ENCODE data around the gene TRIOBP. TPM values are rescaled to one million over a fixed set of nuclear protein-coding genes. Genes with fewer than 3 reads are reported as not detected.

The TRIOBP gene
- total RNA-seq, 1 experiment from 2014 or later, result 45.7 TPM

- ChIA-PET POLR2A (no interaction called here), CTCF (interaction anchor here (0.6 to 1.3 kb wide), 3 partner anchors 16 to 1287 kb away, joined by 3 to 7 read pairs (median 4); no protein-coding TSS in a partner anchor)
- intact Hi-C loops (cut with micrococcal nuclease), result no loop called here
- DNase-seq (ENCODE audit: unreplicated experiment), result no peak
- BruUV-seq (replicated peaks), result no TSS peak
- H3K4me1 Mint-ChIP-seq (ENCODE audit: insufficient read depth, unreplicated experiment), result no peaks in the 10 kb centered on the region
- no peak overlapping the region for H3K4me3 Mint-ChIP-seq (ENCODE audit: unreplicated experiment)
- no peaks in the 10 kb centered on the region for H3K36me3 Mint-ChIP-seq (ENCODE audit: insufficient read depth, unreplicated experiment)
- H3K27ac Mint-ChIP-seq (ENCODE audit: low read depth, unreplicated experiment), result no peak overlapping the region
- TF ChIP-seq CTCF (IDR thresholded peaks at IDR 0.05; ENCODE audit: unreplicated experiment), result no peak
- no peaks in the 10 kb centered on the region for H3K27me3 Mint-ChIP-seq (ENCODE audit: insufficient read depth, unreplicated experiment)
- H3K9me3 Mint-ChIP-seq (ENCODE audit: unreplicated experiment), result no peaks in the 10 kb centered on the region
Measured at GRCh38 chr22:37732699-37733607, 36.1 kb downstream of the TRIOBP start.

GRCh38 chr22:37733625-37734401 lies 37.0 kb downstream of the TRIOBP start:
- Mint-ChIP-seq H3K4me1 (ENCODE audit: insufficient read depth, unreplicated experiment) (no peaks in the 10 kb centered on the region), H3K9me3 (ENCODE audit: unreplicated experiment) (no peaks in the 10 kb centered on the region), H3K27ac (ENCODE audit: low read depth, unreplicated experiment) (no peak overlapping the region), H3K27me3 (ENCODE audit: insufficient read depth, unreplicated experiment) (no peaks in the 10 kb centered on the region), H3K36me3 (ENCODE audit: insufficient read depth, unreplicated experiment) (no peaks in the 10 kb centered on the region), H3K4me3 (ENCODE audit: unreplicated experiment) (no peak overlapping the region)
- CTCF ChIA-PET, result interaction anchor here (0.6 to 1.8 kb wide), 6 partner anchors 14 to 129 kb away, joined by 3 to 7 read pairs (median 4); no protein-coding TSS in a partner anchor
- no TSS peak for BruUV-seq (replicated peaks)
- TF ChIP-seq CTCF (IDR thresholded peaks at IDR 0.05; ENCODE audit: unreplicated experiment), result no peak
- intact Hi-C loops (cut with micrococcal nuclease), result no loop called here
- peak; percentile 47 for DNase-seq (ENCODE audit: unreplicated experiment)
- POLR2A ChIA-PET, result interaction anchor here (0.8 kb wide), 1 partner anchor 76 kb away, joined by 3 read pairs; the partner anchor contains the start of gene PDXP

- H3K9me3 Mint-ChIP-seq (ENCODE audit: unreplicated experiment), result no peaks in the 10 kb centered on the region
- no peaks in the 10 kb centered on the region for H3K4me1 Mint-ChIP-seq (ENCODE audit: insufficient read depth, unreplicated experiment)
- CTCF ChIA-PET, result interaction anchor here (0.7 to 1.8 kb wide), 5 partner anchors 15 to 764 kb away, joined by 3 to 7 read pairs (median 4); no protein-coding TSS in a partner anchor
- H3K27me3 Mint-ChIP-seq (ENCODE audit: insufficient read depth, unreplicated experiment), result no peaks in the 10 kb centered on the region
- DNase-seq (ENCODE audit: unreplicated experiment), result no peak
- no peak overlapping the region for H3K4me3 Mint-ChIP-seq (ENCODE audit: unreplicated experiment)
- TF ChIP-seq CTCF (IDR thresholded peaks at IDR 0.05; ENCODE audit: unreplicated experiment), result no peak
- BruUV-seq (replicated peaks), result no TSS peak
- intact Hi-C loops (cut with micrococcal nuclease), result no loop called here
- H3K27ac Mint-ChIP-seq (ENCODE audit: low read depth, unreplicated experiment), result no peak overlapping the region
- POLR2A ChIA-PET, result interaction anchor here (0.8 to 1.2 kb wide), 2 partner anchors 48 to 76 kb away, joined by 3 read pairs; partner anchors contain the start of genes NOL12 and PDXP
- no peaks in the 10 kb centered on the region for H3K36me3 Mint-ChIP-seq (ENCODE audit: insufficient read depth, unreplicated experiment)
Measured at GRCh38 chr22:37734402-37734700, 37.5 kb downstream of the TRIOBP start.

GRCh38 chr22:37734964-37735451 lies 38.2 kb downstream of the TRIOBP start:
- no peak for DNase-seq (ENCODE audit: unreplicated experiment)
- H3K27ac Mint-ChIP-seq (ENCODE audit: low read depth, unreplicated experiment), result no peak overlapping the region
- no peaks in the 10 kb centered on the region for H3K27me3 Mint-ChIP-seq (ENCODE audit: insufficient read depth, unreplicated experiment)
- H3K9me3 Mint-ChIP-seq (ENCODE audit: unreplicated experiment), result no peaks in the 10 kb centered on the region
- intact Hi-C loops (cut with micrococcal nuclease), result loop anchor here (1.0 kb wide), 1 partner anchor 92 kb away; no protein-coding TSS in a partner anchor
- TF ChIP-seq CTCF (IDR thresholded peaks at IDR 0.05; ENCODE audit: unreplicated experiment), result peak; percentile 18
- ChIA-PET POLR2A (interaction anchor here (1.2 kb wide), 1 partner anchor 48 kb away, joined by 3 read pairs; the partner anchor contains the start of gene NOL12), CTCF (interaction anchor here (0.6 to 1.8 kb wide), 5 partner anchors 16 to 763 kb away, joined by 3 to 5 read pairs (median 4); no protein-coding TSS in a partner anchor)
- no peak overlapping the region for H3K4me3 Mint-ChIP-seq (ENCODE audit: unreplicated experiment)
- no TSS peak for BruUV-seq (replicated peaks)
- H3K36me3 Mint-ChIP-seq (ENCODE audit: insufficient read depth, unreplicated experiment), result no peaks in the 10 kb centered on the region
- no peaks in the 10 kb centered on the region for H3K4me1 Mint-ChIP-seq (ENCODE audit: insufficient read depth, unreplicated experiment)

Data from MCF 10A (cell line).